Measurements from ENCODE around the gene EPHA3. TPM values are rescaled to one million over a fixed set of nuclear protein-coding genes. Genes with fewer than 3 reads are reported as not detected.

Gene EPHA3
- total RNA-seq, 1 experiment from 2014 or later, result not detected

DNA sequence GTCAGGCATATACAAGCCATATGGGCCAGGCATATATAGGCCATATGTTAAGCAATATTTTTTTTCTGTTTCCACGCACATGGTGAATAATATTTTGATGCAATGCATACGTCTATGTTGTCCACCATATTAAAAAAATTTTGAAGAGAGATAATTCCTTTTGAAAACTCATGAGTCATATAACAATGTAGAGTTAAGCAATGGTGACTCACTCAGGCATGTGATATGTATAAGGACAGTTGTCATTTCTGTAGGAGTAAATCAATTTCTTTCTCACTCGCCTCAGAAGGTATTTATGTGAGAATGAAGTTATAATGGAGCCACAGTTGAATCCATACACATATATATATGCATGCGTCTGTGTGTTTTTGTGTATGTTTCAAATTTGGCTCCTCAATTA is 272.6 kb downstream of the EPHA3 start:
- in situ Hi-C loops (cut with HindIII; ENCODE audit: low pct_unique_long_range_greater_than_20kb, low sequenced_read_pairs), result no loop called here
- no peak for DNase-seq (ENCODE audit: low read depth)

GRCh38 chr3:89392991-89393390 is 285.6 kb downstream of the EPHA3 start:
- in situ Hi-C loops (cut with HindIII; ENCODE audit: low pct_unique_long_range_greater_than_20kb, low sequenced_read_pairs), result no loop called here
- no peak for DNase-seq (ENCODE audit: low read depth)

GRCh38 chr3:89395456-89395855 is 288.0 kb downstream of the EPHA3 start:
- DNase-seq (ENCODE audit: low read depth), result no peak
- in situ Hi-C loops (cut with HindIII; ENCODE audit: low pct_unique_long_range_greater_than_20kb, low sequenced_read_pairs), result no loop called here

GRCh38 chr3:89395996-89396395 is 288.6 kb downstream of the EPHA3 start:
- no peak for DNase-seq (ENCODE audit: low read depth)
- in situ Hi-C loops (cut with HindIII; ENCODE audit: low pct_unique_long_range_greater_than_20kb, low sequenced_read_pairs), result no loop called here

GRCh38 chr3:89402051-89402450 is 294.6 kb downstream of the EPHA3 start:
- in situ Hi-C loops (cut with HindIII; ENCODE audit: low pct_unique_long_range_greater_than_20kb, low sequenced_read_pairs), result no loop called here
- DNase-seq (ENCODE audit: low read depth), result no peak

- in situ Hi-C loops (cut with HindIII; ENCODE audit: low pct_unique_long_range_greater_than_20kb, low sequenced_read_pairs), result no loop called here
- no peak for DNase-seq (ENCODE audit: low read depth)
Measured at GRCh38 chr3:89405176-89405575, 297.8 kb downstream of the EPHA3 start.

GRCh38 chr3:89405593-89405992 is 298.2 kb downstream of the EPHA3 start:
- no peak for DNase-seq (ENCODE audit: low read depth)
- in situ Hi-C loops (cut with HindIII; ENCODE audit: low pct_unique_long_range_greater_than_20kb, low sequenced_read_pairs), result no loop called here

DNA sequence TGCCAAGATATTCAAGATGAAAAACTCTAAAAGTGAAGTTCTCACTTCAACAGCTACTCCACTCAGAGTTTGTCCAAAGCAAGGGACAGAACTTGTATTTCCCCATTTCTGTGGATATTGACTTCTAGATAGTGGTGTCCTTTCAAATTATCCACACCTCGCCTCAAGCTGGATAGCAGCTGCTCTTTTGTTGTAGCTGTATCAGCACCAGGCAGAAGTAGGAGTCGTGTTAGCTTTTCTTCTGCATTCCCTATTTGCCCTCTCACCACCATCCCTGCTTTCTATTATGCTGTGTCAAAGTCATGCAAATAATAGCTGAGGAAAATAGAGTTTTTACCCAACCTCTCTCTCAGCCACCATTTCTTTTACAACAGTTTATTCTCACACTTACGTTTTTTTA is 303.8 kb downstream of the EPHA3 start:
- no peak for DNase-seq (ENCODE audit: low read depth)
- in situ Hi-C loops (cut with HindIII; ENCODE audit: low pct_unique_long_range_greater_than_20kb, low sequenced_read_pairs), result no loop called here

DNA sequence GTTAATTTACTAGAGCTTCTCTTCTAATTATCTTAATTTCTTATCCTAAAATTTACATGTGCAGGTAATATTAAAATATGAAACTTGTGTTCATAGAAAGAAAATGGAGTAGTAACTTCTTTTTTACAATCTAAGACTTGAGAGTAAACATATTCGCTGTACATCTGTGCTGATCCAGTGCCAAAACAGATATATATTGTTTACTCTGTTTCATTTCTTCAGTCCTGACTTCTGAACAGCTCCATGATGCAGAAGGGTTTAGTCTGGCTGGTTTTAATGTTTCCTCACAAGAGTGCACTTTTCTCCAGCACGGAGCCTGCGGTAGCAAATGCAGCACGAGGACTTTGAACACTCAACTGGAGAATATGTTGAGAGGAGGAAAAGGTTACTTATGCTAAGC is 306.8 kb downstream of the EPHA3 start:
- DNase-seq (ENCODE audit: low read depth), result no peak
- in situ Hi-C loops (cut with HindIII; ENCODE audit: low pct_unique_long_range_greater_than_20kb, low sequenced_read_pairs), result no loop called here

- in situ Hi-C loops (cut with HindIII; ENCODE audit: low pct_unique_long_range_greater_than_20kb, low sequenced_read_pairs), result no loop called here
- DNase-seq (ENCODE audit: low read depth), result no peak
Measured at GRCh38 chr3:89419647-89420241, 312.3 kb downstream of the EPHA3 start.

DNA sequence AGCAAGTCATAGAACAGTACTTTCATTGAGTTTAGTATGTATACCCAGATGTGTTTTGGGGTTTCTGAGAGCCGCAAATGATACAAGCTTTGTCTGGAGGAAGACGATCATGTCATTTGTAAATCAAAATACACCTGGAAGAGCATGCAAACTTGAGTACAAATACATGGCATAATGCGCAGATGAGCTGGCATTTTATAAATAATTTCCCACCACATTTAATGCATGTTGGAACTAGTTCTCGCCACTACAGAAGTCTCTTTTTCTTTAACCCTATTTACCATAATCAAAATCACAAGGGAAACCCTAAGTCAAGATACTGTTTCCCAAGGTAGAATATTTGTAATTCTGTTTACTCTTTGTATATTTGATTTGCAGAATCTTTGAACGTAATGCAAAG is 318.6 kb downstream of the EPHA3 start:
- in situ Hi-C loops (cut with HindIII; ENCODE audit: low pct_unique_long_range_greater_than_20kb, low sequenced_read_pairs), result no loop called here

DNA sequence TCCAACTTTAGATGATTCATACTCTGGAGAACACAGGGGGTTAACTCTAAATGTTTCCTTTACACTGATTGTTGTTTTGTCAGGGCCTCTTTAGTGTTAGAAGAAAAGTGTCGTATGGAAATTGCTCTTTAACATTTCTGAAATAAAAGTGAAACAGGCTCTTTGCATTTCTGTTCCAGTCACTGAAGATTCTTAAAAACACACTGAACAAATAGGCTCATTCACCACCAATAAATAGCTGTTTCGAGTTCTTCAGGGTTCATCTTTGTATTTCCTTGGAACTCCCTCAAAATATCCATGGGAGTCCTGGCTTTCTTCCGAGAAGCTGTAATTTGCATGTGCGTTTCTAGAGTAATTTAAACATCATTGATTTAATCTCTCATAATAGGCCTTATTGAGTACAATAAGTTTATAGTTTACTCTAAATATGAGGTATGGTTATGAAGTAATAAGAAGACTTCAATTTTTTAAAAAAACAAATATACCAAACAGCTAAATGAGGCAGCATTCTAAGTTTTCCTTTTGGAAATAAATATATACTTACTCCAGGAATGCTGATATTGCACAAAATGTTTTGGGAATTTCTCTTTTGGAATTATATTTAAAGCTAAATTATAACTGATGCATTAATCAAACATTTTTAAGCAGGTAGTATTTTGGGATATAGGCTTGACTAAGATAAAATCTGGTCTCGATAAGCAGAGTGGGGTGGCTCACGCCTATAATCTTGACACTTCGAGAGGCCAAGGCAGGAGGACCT is 327.4 kb downstream of the EPHA3 start:
- no peak for DNase-seq (ENCODE audit: low read depth)
- in situ Hi-C loops (cut with HindIII; ENCODE audit: low pct_unique_long_range_greater_than_20kb, low sequenced_read_pairs), result no loop called here

More for the DNA sequence above, 318.6 kb downstream of the EPHA3 start:
- no peak for DNase-seq (ENCODE audit: low read depth)

DNA sequence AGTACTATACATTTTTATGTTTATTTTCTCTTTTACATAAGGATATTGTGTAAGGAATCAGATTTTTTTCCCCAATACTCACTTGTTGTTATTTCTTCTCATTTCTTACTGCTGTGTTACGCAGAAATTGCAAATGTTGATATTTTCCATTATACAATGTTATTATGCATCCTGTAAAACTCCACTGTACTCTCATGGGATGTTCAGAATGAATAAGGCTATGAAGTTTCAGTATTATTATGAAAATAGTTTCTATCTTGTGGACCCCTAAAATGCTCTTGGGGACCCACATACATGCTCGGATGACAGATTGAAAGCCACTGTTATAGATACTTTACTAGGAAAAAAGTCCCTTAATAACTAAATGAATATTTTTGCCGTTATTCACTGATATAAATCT is 329.4 kb downstream of the EPHA3 start:
- DNase-seq (ENCODE audit: low read depth), result no peak

DNA sequence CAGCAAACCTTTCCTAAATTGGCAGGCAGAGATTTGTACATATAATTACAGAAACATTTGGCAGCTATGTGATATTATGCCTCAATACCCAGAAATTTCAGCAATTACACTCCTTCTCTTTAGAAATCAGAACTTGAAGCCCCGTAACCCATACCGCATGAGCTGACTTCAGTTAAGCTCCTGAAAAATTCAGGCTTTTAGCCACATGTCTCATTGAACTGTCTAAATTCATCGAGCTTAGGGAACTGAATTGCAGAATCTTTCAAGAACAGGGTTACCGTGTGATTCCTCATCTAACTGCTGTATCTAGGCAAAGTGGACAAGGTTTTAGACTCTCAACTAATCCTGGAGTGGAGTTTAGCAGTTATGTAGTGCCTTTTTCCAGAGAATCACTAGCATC is 333.0 kb downstream of the EPHA3 start:
- DNase-seq (ENCODE audit: low read depth), result no peak
- in situ Hi-C loops (cut with HindIII; ENCODE audit: low pct_unique_long_range_greater_than_20kb, low sequenced_read_pairs), result no loop called here

More for the DNA sequence above, 329.4 kb downstream of the EPHA3 start:
- in situ Hi-C loops (cut with HindIII; ENCODE audit: low pct_unique_long_range_greater_than_20kb, low sequenced_read_pairs), result no loop called here

GRCh38 chr3:89441141-89441540 is 333.7 kb downstream of the EPHA3 start:
- in situ Hi-C loops (cut with HindIII; ENCODE audit: low pct_unique_long_range_greater_than_20kb, low sequenced_read_pairs), result no loop called here
- DNase-seq (ENCODE audit: low read depth), result no peak

GRCh38 chr3:89446593-89446992 is 339.2 kb downstream of the EPHA3 start:
- in situ Hi-C loops (cut with HindIII; ENCODE audit: low pct_unique_long_range_greater_than_20kb, low sequenced_read_pairs), result no loop called here

DNA sequence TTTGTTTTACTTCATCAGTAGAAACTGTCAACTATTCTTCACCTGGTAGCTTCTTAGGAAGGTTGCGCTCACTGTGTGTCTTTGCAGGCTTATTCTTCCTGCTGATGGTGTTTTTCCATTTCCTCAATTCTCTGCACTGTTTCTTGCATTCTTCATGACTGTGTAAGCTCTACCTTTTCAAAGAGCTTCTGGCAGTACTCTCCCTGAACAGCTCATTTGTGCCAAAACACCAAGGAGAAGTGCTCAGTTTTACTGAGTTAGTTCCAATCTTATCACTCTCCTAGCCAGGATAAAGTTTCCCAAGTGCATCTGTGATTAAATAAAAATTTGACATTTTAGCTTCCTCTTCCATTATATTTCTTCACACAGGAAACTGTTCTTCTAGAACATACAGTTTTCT is 339.8 kb downstream of the EPHA3 start:
- in situ Hi-C loops (cut with HindIII; ENCODE audit: low pct_unique_long_range_greater_than_20kb, low sequenced_read_pairs), result no loop called here
- no peak for DNase-seq (ENCODE audit: low read depth)

More at GRCh38 chr3:89446593-89446992, 339.2 kb downstream of the EPHA3 start:
- DNase-seq (ENCODE audit: low read depth), result no peak

GRCh38 chr3:89449086-89449485 is 341.7 kb downstream of the EPHA3 start:
- no peak for DNase-seq (ENCODE audit: low read depth)
- in situ Hi-C loops (cut with HindIII; ENCODE audit: low pct_unique_long_range_greater_than_20kb, low sequenced_read_pairs), result no loop called here

DNA sequence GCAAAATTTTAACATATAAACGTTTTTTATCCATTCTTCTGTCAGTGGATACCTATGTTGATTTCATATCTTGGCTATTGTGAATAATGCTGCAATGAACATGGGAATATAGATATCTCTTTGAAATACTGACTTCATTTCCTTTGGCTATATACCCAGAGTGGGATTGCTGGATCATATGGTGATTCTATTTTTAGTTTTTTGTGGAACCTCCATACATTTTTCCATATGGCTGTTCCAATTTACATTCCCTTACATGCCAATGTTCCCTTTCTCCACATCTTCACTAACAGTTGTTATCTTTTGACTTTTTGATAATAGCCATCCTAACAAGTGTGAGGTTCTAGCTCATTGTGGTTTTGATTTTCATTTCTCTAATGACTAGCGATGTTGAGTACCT is 344.6 kb downstream of the EPHA3 start:
- in situ Hi-C loops (cut with HindIII; ENCODE audit: low pct_unique_long_range_greater_than_20kb, low sequenced_read_pairs), result no loop called here
- no peak for DNase-seq (ENCODE audit: low read depth)

- DNase-seq (ENCODE audit: low read depth), result no peak
- in situ Hi-C loops (cut with HindIII; ENCODE audit: low pct_unique_long_range_greater_than_20kb, low sequenced_read_pairs), result no loop called here
Measured at GRCh38 chr3:89455240-89455639, 347.8 kb downstream of the EPHA3 start.
